KBM-7 (cell line): ENCODE measurements around the gene SUGCT.
"Not testable (repeated sequence)": the region's sequence is repeated elsewhere in the genome, so short reads cannot be mapped to it uniquely, and the experiment has no call there.

Source experiments
- DNase-seq: peaks from one replicate; pipeline ENCODE4 v3.0.0-alpha.2; 2015
- in situ Hi-C: fragments of 300-500 bp; cut with MboI; formaldehyde crosslinking; loops from 2 replicates; pipeline ENCODE4 v1.14.3; 2020; ENCODE audit warnings: low sequenced_read_pairs, low pct_unique_long_range_greater_than_20kb, mixed read lengths

SUGCT gene

DNA sequence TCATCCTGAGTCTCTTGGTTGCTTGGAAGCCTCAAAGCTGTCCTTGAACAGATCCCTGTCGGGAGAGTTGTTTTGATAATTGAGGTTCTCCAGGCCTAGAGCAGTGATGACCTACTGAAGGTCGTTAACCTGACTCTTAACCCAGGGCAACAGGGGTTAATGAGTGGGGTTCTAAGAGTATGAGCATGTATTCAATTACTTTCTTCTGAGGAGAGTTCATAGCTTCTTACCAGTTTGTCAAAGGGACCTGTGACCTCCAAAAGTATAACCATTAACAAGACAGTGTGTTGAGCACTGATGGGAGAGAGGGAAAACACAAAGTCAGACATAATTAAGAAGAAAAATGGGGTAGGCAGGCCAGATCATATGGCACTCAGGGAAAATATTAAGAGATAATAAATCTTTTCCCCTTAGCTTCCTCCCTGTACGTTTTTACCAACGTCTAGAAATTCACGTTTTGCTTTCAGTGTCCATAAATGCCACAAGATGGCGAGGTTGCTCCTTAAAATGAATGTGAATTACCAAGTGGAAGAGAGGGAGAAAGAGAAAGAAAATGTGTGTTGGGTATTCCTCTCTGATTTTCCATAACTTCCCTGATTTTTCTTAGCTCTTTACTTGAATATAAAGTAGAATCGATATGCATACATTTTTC, 97.6 kb downstream of the SUGCT start:
- DNase-seq: peak; percentile 58
- in situ Hi-C loops: no loop called here

GRCh38 chr7:40234046-40234445, 99.2 kb downstream of the SUGCT start:
- in situ Hi-C loops: no loop called here
- DNase-seq: no peak

DNA sequence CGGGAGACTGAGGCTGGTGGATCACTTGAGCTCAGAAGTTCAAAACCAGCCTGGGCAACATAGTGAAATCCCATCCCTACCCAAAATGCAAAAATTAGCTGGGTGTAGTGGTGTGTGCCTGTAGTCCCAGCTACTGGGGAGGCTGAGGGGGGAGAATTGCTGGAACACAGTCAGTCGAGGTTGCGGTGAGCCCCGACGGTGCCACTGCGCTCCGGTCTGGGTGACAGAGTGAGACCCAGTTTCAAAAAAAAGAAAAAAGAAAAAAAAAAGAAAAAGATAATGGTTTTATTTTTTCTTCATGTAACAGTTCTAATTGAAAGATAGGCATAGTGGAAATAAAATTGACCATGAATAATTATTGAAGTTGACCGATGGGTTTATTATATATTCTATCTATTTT, 99.9 kb downstream of the SUGCT start:
- in situ Hi-C loops: no loop called here
- DNase-seq: no peak

DNA sequence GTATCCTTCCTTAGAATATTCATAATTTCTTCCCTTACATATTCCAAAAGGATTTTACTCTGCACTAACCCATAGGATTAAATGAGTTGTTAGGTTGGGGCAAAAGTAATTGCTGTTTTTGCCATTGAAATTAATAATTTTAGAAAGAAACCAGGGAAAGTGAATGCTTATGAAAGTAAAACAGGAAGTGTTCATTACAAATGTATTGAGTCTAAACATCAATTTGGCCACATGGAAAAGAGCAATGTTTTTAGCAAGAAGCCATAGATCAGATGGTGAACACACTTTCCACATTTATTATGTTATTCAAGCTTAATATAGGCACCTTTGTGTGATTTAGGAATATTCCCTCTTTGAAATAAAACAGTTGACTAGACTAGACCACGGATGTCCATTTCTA, 102.9 kb downstream of the SUGCT start:
- in situ Hi-C loops: no loop called here
- DNase-seq: no peak

- DNase-seq: no peak
- in situ Hi-C loops: no loop called here
Measured at GRCh38 chr7:40239755-40240303, 105.0 kb downstream of the SUGCT start.

DNA sequence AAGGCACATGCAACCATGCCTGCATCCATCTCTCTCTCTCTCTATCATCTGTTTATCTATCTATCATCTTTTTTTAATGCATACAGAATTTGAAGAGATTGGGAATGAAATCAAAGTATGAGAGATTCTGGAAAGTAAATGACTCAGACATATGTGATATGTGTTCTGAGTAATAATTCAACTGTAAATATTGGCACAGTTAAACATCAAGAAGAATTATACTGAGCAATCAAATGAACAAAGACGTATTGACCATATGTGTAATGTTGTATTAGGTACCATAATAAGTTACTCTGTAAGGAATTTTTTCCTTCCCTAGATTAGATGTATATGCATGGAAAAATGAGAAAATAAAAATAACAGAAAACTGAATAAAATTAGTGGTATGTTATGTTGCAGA, 108.3 kb downstream of the SUGCT start:
- in situ Hi-C loops: no loop called here
- DNase-seq: no peak

DNA sequence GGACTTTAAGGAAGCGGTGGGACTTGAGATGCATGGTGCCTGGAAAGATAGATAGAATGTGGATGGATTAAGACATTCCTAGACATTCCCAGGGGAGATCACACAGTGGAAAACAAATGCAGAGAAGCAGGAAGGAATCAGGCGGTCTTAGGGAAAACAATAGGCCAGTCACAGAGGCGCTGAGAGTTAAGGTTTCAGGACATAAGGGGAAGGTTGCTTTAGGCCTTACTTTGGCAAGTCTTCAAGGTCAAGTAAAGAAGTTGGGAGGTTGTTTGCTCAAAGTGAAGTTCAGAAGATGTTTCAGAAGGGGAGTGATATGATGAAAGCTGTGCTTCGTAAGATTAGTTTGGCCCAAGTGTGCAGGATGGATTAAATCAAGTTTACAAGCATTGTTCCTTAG, 109.4 kb downstream of the SUGCT start:
- DNase-seq: no peak
- in situ Hi-C loops: no loop called here

GRCh38 chr7:40248681-40249080, 113.9 kb downstream of the SUGCT start:
- DNase-seq: no peak
- in situ Hi-C loops: no loop called here

DNA sequence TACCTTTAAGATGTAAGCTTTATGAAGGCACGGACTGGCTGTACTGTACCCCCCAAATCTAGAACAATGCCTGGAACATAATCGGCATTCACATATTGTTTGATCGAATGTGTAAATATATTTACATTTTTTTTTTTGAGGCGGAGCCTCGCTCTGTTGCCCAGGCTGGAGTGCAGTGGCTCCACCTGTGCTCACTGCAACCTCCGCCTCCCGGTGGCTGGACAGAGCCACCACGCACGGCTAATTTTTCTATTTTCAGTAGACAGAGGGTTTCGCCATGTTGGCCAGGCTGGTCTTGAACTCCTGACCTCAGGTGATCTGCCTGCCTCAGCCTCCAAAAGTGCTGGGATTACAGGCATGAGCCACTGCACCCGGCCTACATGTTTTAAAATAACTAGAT, 118.6 kb downstream of the SUGCT start:
- in situ Hi-C loops, DNase-seq: not testable (repeated sequence)

GRCh38 chr7:40263752-40264390, 129.1 kb downstream of the SUGCT start:
- no peak for DNase-seq
- in situ Hi-C loops: no loop called here

DNA sequence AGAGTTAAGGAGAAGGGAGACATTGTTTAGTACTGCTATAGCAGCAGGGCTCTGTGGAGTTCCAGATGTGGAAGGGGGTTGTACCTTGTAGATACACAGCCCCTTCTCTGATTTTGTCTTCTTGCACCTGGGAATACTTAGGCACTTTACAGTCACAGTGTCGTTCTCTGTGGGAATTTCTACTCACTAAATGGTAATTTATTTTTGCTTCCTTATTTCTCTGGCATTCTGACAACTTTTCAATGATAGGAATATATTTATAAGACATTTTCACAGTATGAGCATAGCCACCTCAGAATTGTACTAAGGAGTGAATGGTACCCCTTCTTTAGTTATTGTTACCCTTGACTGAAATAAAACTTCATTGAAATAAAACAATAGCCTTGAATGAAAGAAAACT, 132.8 kb downstream of the SUGCT start:
- in situ Hi-C loops: no loop called here
- no peak for DNase-seq

DNA sequence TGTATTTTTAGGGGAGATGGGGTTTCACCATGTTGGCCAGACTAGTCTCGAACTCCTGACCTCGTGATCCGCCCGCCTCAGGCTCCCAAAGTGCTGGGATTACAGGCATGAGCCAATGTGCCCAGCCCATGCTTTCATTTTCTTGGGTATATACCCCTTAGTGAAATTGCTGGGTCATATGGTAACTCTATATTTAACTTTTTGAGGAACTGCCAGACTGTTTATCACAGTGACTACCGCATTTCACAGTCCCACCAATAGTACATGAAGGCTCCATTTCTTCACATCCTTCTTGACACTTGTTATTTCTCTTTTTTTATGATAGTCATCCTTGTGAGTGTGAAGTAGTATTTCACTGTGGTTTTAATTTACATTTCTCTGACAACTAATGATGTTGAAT, 134.0 kb downstream of the SUGCT start:
- in situ Hi-C loops: not testable (repeated sequence)
- peak; percentile 42 for DNase-seq

DNA sequence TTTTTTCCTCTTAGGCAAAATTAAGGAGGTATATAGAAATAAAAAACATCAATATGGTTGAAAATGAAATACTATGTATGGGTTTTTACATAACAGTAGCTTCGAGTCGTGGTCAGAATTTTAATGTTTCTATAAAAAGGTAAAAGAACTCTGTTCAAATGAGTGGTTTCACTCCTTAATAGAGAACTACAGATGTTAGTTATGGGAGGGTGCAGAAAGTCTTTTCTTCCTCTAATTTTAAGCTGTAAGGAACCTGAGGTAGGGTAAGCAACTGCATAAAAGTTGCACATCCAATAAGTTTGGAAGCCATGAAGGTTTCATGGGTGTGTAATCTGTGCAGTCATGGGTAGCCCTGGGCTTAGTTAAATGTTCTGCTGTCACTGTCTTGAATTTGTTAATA, 141.3 kb downstream of the SUGCT start:
- DNase-seq: no peak
- in situ Hi-C loops: no loop called here

GRCh38 chr7:40279991-40280390, 145.2 kb downstream of the SUGCT start:
- DNase-seq: no peak
- in situ Hi-C loops: no loop called here

- in situ Hi-C loops: no loop called here
- DNase-seq: no peak
Measured at GRCh38 chr7:40282858-40283257, 148.1 kb downstream of the SUGCT start.

DNA sequence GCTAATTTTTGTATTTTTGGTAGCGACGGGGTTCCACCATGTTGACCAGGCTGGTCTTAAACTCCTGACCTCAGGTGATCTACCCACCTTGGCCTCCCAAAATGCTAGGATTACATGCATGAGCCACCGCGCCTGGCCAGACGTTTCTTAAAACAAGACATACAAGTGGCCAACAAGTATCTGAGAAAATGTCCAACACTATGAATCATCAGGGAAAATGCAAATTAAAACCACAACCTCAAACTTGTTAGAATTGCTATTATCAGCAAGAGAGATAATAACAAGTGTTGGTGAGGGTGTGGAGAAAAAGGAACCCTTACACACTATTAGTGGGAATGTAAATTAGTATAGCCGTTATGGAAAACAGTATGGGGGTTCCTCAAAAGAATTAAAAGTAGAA, 148.6 kb downstream of the SUGCT start:
- in situ Hi-C loops: no loop called here
- DNase-seq: no peak

- DNase-seq: no peak
- in situ Hi-C loops: no loop called here
Measured at GRCh38 chr7:40288827-40289226, 154.0 kb downstream of the SUGCT start.

DNA sequence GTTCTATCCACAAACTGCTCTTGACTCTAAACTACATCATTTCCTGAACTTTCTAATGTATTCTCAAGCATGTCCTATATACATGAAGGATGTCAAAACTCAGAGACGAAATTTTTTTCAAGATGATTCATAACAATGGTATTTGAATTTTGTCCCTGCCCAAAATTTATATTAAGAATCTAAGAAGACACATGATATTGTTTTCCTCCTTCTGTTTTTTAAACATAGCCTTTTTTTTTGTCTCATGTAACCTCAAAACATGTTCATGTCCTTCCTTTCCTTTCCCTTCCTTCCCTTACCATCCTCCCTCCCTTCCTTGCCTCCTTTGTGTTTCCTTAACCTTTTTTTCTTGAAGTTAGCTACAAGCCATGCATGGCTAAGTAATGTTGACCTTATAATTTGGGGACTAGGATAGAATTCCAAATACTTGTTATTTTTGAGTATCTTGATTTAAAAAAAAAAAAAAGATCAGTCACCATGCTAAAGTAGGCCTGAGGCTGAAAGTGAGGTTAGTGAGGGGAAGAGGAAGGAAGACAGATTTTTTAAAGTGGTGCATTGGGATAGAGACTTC, 163.0 kb downstream of the SUGCT start:
- no peak for DNase-seq
- in situ Hi-C loops: no loop called here

DNA sequence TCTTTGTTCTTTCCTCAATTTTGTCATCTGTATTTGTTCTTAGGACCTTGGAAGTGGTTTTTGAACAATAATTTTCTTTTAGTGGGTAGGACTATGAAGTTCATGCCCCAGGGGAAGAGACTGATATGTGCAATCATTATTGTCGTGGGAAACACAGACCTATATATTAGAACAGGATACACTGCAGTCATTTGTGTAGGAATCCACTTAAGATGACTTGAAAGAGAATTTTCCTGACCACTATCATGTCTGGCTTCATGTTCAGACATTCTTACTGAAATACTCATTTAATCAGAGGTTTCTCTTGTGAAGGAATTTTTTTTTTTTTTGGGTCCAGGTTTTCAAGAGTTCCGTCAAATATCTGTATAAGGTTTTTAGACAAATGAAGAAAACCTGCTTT, 163.6 kb downstream of the SUGCT start:
- in situ Hi-C loops: no loop called here
- no peak for DNase-seq

GRCh38 chr7:40299097-40299496, 164.3 kb downstream of the SUGCT start:
- in situ Hi-C loops: no loop called here
- peak; percentile 41 for DNase-seq
